GM19397 (cell line): Measurements from ENCODE around the gene TRAF3.

Source experiments
- ATAC-seq: cut with Tn5 transposase; IDR thresholded peaks from one replicate; pipeline ENCODE4 v1.9.1; 2021; ENCODE audit warnings: mild to moderate bottlenecking, moderate library complexity; ENCODE audit not compliant: unreplicated experiment

Gene TRAF3

GRCh38 chr14:102931580-102932285 is 154.5 kb downstream of the TRAF3 start:
- ATAC-seq, result no peak

- ATAC-seq, result no peak
Observed at GRCh38 chr14:102932484-102933248, 155.4 kb downstream of the TRAF3 start.

GRCh38 chr14:102933618-102934231 is 156.5 kb downstream of the TRAF3 start:
- no peak for ATAC-seq

- no peak for ATAC-seq
Observed at GRCh38 chr14:102935756-102936155, 158.5 kb downstream of the TRAF3 start.

- no peak for ATAC-seq
Observed at GRCh38 chr14:102937331-102938175, 160.3 kb downstream of the TRAF3 start.

- ATAC-seq, result no peak
Observed at GRCh38 chr14:102938191-102938590, 160.9 kb downstream of the TRAF3 start.

- ATAC-seq, result no peak
Observed at GRCh38 chr14:102939329-102939728, 162.1 kb downstream of the TRAF3 start.

GRCh38 chr14:102939820-102940561 is 162.7 kb downstream of the TRAF3 start:
- no peak for ATAC-seq

- no peak for ATAC-seq
Observed at GRCh38 chr14:102940729-102941362, 163.6 kb downstream of the TRAF3 start.

GRCh38 chr14:102941419-102942011 is 164.3 kb downstream of the TRAF3 start:
- ATAC-seq, result no peak

- no peak for ATAC-seq
Observed at GRCh38 chr14:102942069-102942468, 164.8 kb downstream of the TRAF3 start.

- ATAC-seq, result no peak
Observed at GRCh38 chr14:102943454-102943853, 166.2 kb downstream of the TRAF3 start.

GRCh38 chr14:102943979-102944378 is 166.7 kb downstream of the TRAF3 start:
- ATAC-seq, result no peak

GRCh38 chr14:102944448-102945330 is 167.4 kb downstream of the TRAF3 start:
- no peak for ATAC-seq

GRCh38 chr14:102945346-102946130 is 168.3 kb downstream of the TRAF3 start:
- no peak for ATAC-seq

- ATAC-seq, result no peak
Observed at GRCh38 chr14:102947321-102948103, 170.3 kb downstream of the TRAF3 start.

- peak; percentile 10 for ATAC-seq
Observed at GRCh38 chr14:102948698-102949061, 171.4 kb downstream of the TRAF3 start.
